Endothelial cell (in vitro differentiated cells): ENCODE results near the gene PSMB5. TPM values are rescaled to one million over a fixed set of nuclear protein-coding genes. Genes with fewer than 3 reads are reported as not detected.

Experiments
- DNase-seq: peaks from one replicate; pipeline ENCODE4 v3.0.0; 2021; ENCODE audit warnings: low spot score
- H3K27ac Mint-ChIP-seq: one replicate; pipeline ENCODE4 v1.8.0; 2021; ENCODE audit warnings: mixed read lengths, inconsistent platforms; ENCODE audit not compliant: unreplicated experiment
- H3K27me3 Mint-ChIP-seq: one replicate; pipeline ENCODE4 v1.8.0; 2021; ENCODE audit warnings: mild to moderate bottlenecking, moderate library complexity, mixed read lengths, inconsistent platforms; ENCODE audit not compliant: unreplicated experiment
- H3K36me3 Mint-ChIP-seq: one replicate; pipeline ENCODE4 v1.8.0; 2021; ENCODE audit warnings: mild to moderate bottlenecking, low read depth, mixed read lengths, inconsistent platforms; ENCODE audit not compliant: unreplicated experiment
- H3K4me1 Mint-ChIP-seq: one replicate; pipeline ENCODE4 v1.8.0; 2021; ENCODE audit warnings: mild to moderate bottlenecking, mixed read lengths, inconsistent platforms; ENCODE audit not compliant: unreplicated experiment
- H3K4me3 Mint-ChIP-seq: one replicate; pipeline ENCODE4 v1.8.0; 2021; ENCODE audit warnings: mild to moderate bottlenecking, mixed read lengths, inconsistent platforms; ENCODE audit not compliant: unreplicated experiment
- H3K9me3 Mint-ChIP-seq: one replicate; pipeline ENCODE4 v1.8.0; 2021; ENCODE audit warnings: mixed read lengths, inconsistent platforms; ENCODE audit not compliant: unreplicated experiment
- total RNA-seq: library from RNA; stranded (reverse); fragmentation: NEBNext Ultra II Directional; extraction: Animal tissue kit (Norgen Biotek cat#: 25700); gene quantifications from one replicate; pipeline ENCODE4 v1.2.1, GENCODE V29; 2021; ENCODE audit not compliant: unreplicated experiment
- TF ChIP-seq, protein P1 (sequence below): fragments of 200-600 bp; sonication (generic); IDR thresholded peaks from one replicate; pipeline ENCODE4 v1.5.0; 2021; ENCODE audit warnings: antibody characterized with exemption; ENCODE audit not compliant: unreplicated experiment

Gene PSMB5
- total RNA-seq, 1 donor from 2014 or later, result 177 TPM

DNA sequence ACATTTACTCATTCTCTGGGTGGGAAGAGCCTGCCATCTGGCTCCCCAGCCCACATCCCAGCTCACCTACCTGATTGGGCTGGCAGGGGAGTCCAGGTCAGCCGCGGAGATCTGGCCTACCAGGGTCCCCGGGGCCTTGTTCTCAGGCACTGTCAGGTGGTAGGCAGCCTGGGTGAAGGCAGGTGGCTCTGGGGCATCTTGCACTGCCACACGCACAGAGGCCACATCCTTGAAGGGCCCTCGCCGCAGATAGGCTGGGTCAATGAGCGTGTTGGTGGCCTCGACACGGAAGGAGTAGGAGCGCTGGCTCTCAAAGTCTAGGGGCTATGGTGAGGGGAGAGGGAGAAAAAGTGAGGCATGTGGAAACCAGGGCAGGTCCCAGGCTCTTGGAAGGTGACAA, 18.7 kb upstream of the PSMB5 start:
- TF ChIP-seq, protein P1, sequence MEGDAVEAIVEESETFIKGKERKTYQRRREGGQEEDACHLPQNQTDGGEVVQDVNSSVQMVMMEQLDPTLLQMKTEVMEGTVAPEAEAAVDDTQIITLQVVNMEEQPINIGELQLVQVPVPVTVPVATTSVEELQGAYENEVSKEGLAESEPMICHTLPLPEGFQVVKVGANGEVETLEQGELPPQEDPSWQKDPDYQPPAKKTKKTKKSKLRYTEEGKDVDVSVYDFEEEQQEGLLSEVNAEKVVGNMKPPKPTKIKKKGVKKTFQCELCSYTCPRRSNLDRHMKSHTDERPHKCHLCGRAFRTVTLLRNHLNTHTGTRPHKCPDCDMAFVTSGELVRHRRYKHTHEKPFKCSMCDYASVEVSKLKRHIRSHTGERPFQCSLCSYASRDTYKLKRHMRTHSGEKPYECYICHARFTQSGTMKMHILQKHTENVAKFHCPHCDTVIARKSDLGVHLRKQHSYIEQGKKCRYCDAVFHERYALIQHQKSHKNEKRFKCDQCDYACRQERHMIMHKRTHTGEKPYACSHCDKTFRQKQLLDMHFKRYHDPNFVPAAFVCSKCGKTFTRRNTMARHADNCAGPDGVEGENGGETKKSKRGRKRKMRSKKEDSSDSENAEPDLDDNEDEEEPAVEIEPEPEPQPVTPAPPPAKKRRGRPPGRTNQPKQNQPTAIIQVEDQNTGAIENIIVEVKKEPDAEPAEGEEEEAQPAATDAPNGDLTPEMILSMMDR, result no peak
- Mint-ChIP-seq H3K36me3 (peaks cover 11% of the 10 kb centered on the region), H3K27ac (no peak overlapping the region), H3K9me3 (no peaks in the 10 kb centered on the region), H3K4me1 (peaks cover 10% of the 10 kb centered on the region), H3K27me3 (peaks cover 4% of the 10 kb centered on the region), H3K4me3 (no peak overlapping the region)
- DNase-seq, result no peak

DNA sequence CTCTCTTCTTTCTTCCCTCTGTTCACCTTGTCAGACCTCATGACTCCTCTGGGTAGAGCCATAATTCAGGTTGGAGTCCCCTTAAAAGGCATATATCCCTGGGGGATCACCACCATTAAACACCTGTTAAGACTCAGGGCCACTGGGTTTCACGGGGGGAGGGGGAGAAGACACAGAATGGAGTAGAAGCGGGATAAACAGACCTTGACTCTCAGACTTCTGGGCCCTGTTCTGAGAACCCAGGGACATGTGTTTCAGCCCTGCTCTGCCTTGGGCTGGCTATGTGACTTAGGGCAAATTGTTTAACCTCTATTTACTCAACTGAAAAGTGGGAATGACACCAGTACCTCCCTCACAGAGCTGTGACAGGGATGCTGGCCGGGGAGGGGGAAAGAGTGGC, 18.0 kb upstream of the PSMB5 start:
- Mint-ChIP-seq H3K4me1 (peaks cover 8% of the 10 kb centered on the region), H3K9me3 (no peaks in the 10 kb centered on the region), H3K27ac (no peak overlapping the region), H3K36me3 (peaks cover 12% of the 10 kb centered on the region), H3K27me3 (peaks cover 6% of the 10 kb centered on the region), H3K4me3 (no peak overlapping the region)
- TF ChIP-seq, protein P1, result no peak
- no peak for DNase-seq

DNA sequence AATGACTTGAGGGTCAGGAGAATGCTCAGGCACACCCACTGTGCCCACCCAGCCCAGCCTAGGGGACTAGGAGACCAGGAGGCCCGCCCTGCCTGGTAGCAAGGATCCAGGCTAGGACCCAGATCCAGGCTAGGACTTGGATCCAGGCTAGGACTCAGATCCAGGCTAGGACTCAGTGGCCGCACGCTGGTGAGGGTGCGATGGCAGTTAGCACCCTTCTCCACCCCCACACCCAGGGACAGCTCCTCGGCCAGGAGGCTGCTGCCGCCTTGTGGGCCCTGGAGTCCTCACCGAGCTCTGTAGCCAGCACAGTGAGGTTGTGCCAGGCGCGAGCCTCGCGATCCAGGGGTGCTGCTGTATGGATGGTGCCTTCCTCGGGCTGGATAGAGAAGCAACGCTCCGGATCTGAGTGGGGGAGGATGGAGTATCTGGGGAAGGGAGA, 17.5 kb upstream of the PSMB5 start:
- TF ChIP-seq, protein P1, result no peak
- H3K4me3 Mint-ChIP-seq, result no peak overlapping the region
- H3K9me3 Mint-ChIP-seq, result no peaks in the 10 kb centered on the region
- peaks cover 13% of the 10 kb centered on the region for H3K4me1 Mint-ChIP-seq
- no peak overlapping the region for H3K27ac Mint-ChIP-seq
- no peak for DNase-seq
- peaks cover 16% of the 10 kb centered on the region for H3K36me3 Mint-ChIP-seq
- peaks cover 7% of the 10 kb centered on the region for H3K27me3 Mint-ChIP-seq

DNA sequence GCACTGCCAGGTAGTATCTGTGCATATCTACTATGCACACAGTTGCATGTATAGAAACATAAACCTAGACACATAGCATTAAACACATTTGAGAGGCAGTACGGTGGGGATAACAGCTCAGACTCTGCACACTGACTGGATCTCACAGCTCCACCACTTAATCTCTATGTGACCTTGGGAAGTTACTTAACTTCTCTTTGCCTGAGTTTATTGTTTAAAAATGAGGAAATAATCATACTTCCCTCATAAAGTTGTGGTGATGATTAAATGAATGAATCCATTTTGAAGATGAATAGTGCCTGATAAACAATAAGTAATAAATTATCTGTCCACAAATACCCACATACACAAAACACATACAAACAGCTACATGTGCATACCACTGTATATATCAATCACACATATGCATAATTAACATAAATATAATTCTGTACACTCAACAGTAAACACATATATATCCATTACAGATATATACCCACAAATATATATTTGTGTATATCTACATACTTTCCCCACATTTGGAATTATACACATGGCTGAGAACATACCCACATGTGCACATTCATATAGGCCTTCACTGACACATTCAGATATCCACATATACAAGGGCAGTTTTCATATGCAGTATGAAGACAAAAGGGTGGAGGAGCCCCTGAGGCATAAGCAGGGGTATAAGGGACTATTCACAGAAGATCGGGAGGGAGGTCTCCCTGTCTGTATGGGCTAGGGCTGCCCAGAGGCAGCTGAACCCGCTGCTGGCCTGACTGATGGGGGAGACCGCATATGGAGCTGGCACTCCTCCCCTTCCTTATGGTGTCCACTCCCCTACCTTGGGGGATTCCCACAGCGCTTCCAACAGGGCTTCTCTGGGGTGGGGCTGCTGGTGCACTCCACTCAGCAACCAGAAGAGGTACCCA, 16.7 kb upstream of the PSMB5 start:
- Mint-ChIP-seq H3K9me3 (no peaks in the 10 kb centered on the region), H3K27ac (no peak overlapping the region), H3K4me3 (no peak overlapping the region), H3K36me3 (peaks cover 16% of the 10 kb centered on the region), H3K4me1 (peaks cover 18% of the 10 kb centered on the region), H3K27me3 (peaks cover 11% of the 10 kb centered on the region)
- TF ChIP-seq, protein P1, result no peak
- no peak for DNase-seq

DNA sequence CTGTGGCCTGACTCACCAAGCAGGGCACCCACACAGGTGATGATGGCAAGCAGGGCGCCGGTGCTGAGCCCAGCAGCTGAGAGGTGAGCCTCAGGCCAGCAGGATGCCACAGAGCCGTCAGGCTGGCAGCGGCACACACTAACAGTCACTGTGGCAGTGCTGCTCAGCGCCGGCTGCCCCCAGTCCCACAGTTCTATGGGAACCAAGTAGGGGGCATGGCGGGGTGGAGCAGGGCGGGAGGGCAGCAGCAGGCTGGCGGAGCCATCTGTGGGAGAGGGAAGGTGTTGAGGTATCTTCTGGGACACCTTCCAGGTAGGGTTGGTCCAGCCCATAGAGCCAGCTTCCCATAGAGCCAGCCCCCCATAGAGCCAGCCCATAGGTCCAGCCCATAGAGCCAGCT, 14.3 kb upstream of the PSMB5 start:
- no peaks in the 10 kb centered on the region for H3K9me3 Mint-ChIP-seq
- no peak overlapping the region for H3K4me3 Mint-ChIP-seq
- peaks cover 10% of the 10 kb centered on the region for H3K27me3 Mint-ChIP-seq
- no peak for DNase-seq
- peaks cover 33% of the 10 kb centered on the region for H3K4me1 Mint-ChIP-seq
- no peak overlapping the region for H3K27ac Mint-ChIP-seq
- TF ChIP-seq, protein P1, result no peak
- H3K36me3 Mint-ChIP-seq, result peaks cover 16% of the 10 kb centered on the region
